GM15510 (cell line): Measurements from ENCODE around the gene CAMK1.

ENCODE experiments used
- POLR2A ChIP-seq: IDR thresholded peaks from 3 replicates; pipeline ENCODE4 v1.6.1; 2011; ENCODE audit warnings: borderline replicate concordance; ENCODE audit not compliant: insufficient read length; ENCODE audit errors: extremely low read depth

Gene CAMK1

DNA sequence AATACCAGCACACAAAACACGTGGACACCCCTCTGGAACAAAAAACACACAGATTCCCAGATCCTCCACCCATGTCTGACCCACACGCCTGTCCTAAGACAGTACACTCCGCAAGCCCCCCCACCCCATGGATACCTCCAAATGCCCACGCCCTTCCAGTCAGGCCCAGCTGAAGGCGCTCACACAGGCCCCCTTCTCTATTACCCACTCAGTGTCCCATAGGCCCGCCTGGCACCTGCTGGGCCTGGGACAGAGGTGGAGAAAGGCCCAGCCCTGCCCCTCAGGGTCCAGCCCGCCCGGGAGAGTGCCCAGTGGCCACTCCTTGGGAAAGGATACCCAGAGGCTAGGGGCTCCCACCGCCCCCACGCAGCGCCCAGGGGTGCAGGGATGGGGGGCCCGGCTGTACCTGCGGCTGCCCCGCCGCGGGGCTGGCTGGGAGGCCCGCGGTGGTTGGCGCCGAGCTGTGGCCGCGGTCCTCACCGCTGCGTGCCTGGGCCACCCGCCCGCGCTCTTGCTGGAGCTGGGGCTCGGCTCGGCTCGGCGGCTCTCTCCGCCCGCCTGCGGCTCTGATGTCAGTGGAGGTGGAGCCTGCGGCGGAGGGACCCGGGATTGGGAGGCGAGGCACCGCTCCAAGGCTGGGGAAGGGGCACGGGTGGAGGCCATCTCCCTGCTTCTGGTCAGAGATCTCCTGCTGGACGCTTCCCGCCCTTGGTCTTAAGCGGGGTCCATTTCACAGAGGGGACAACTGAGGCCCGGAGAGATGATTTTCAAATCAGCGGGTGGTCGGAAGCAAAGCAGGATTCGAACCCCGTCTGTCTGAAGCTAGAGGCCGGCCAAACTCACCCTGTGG is at the start of gene CAMK1:
TSS of gene CAMK1 (minus strand) at position 522 of the 850 bp plus-strand sequence. CDS start 2,198 bp downstream, outside the sequence.
- TF ChIP-seq POLR2A = peak; percentile 26

DNA sequence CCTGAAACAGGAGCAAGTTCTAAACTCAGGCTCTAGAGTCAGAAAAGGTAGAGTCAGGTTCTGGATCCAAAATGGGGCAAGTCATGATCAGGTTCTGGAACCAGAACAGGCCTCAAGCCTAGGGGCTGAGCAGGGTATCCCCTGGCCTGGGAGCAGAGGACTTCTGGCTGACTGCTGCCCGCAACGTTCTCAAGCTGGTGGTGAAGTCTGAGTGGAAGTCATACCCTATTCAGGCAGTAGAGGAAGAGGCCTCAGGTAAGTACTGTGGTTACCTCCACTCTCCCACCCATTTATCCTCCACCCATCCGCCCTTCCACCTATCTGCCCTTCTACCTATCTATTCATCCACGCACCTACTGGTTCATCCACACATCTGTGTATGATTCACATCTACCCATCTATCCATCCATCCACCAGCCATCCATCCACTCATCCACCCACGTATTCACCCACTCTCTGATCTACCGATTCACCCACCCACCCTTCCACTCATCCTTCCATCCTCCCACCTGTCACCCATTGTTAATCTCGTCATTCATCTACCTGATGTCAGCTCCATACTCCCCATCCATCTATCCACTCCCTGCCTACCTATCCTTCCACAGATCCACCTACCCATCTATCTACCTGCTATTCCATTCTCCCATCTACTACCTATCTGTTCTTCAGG is 49.1 kb upstream of the CAMK1 start:
- no peak for TF ChIP-seq POLR2A

- TF ChIP-seq POLR2A = no peak
Measured at GRCh38 chr3:9817436-9817835, 47.7 kb upstream of the CAMK1 start.

- TF ChIP-seq POLR2A = no peak
Measured at GRCh38 chr3:9815986-9816385, 46.2 kb upstream of the CAMK1 start.

- no peak for TF ChIP-seq POLR2A
Measured at GRCh38 chr3:9812870-9813483, 43.2 kb upstream of the CAMK1 start.

GRCh38 chr3:9810846-9811245 is 41.1 kb upstream of the CAMK1 start:
- no peak for TF ChIP-seq POLR2A

DNA sequence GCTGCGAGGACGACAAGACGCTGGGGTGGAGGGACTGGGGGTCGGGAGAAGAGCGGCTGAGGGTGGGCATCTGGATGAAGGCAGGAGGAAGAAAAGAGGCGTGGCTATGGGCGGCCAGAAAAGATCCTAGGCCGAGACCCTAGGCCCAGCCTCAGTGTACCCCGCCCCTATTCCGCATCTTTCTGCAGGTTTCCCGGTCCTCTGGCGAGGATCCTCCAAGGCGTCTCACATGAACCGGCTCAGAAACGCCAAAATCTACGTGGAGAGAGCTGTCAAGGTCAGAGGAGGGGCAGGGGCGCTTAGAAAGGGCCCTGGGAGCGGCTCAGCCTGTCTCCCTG is 40.7 kb upstream of the CAMK1 start:
- TF ChIP-seq POLR2A = no peak

GRCh38 chr3:9809615-9810432 is 40.1 kb upstream of the CAMK1 start, which contains the start of gene TTLL3:
TSS of gene TTLL3 (plus strand) at chr3:9810262. CDS start at chr3:9810662, 400 bp downstream.
- peak; percentile 53 for TF ChIP-seq POLR2A

DNA sequence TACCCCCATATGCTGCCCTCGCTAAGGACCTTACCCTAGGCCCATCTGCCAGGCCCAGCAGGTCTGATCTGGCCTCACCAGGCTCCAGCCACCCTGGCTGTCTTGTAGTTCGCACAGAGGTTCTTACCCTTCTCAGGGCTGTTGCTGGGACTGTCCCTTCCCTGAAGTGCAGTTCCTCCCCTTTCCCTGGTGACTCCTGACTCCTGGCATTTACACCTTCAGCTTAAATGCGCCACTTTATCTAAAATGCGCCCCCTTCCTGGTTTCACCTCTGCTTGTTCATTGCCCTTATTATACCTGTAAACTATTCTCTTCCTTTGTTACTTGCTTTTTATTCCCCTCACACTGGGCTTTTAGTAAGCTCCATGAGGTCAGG is 39.5 kb upstream of the CAMK1 start:
- TF ChIP-seq POLR2A = no peak

DNA sequence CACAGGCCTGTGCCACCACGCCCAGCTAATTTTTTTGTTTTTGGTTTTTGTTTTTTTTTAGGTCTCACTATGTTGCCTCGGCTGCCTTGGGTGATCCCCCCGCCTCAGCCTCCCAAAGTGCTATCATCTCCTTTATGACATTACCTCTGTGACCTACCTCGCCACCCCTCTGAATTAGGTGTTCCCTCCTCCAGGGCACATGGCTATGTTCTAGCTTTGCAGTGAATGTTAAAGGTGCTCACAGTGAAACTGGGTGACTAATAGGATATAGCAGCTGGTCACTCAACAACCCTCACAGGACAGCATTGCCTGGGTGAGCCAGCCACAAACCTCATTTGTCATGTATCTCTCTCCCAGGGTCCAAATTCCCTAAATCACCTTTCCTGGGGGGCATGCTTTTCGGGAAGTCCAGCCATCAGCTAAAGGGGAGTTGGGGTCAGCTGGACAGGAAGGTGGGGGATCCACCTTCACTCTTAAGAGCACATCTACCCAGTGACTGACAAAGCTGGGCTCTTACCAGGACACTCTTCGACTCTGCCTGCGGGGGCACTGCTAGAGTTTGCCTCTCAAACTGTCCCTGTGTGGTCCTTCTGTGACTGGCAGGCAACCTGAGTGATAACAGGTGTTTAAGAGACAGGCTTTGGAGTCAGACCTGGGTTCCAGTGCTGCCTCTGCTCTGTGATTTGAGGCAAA is 38.7 kb upstream of the CAMK1 start:
- TF ChIP-seq POLR2A = no peak

GRCh38 chr3:9807981-9808344 is 38.2 kb upstream of the CAMK1 start:
- no peak for TF ChIP-seq POLR2A

- TF ChIP-seq POLR2A = no peak
Measured at GRCh38 chr3:9806688-9807589, 37.2 kb upstream of the CAMK1 start.

GRCh38 chr3:9806137-9806536 is 36.4 kb upstream of the CAMK1 start:
- no peak for TF ChIP-seq POLR2A
